Measurements from ENCODE around the gene CTNNA2. TPM values are rescaled to one million over a fixed set of nuclear protein-coding genes. Genes with fewer than 3 reads are reported as not detected.

The CTNNA2 gene
- total RNA-seq, 1 experiment from 2014 or later = 0.54 TPM

GRCh38 chr2:79780781-79781180, 267.9 kb downstream of the CTNNA2 start:
- ATAC-seq (no peak), DNase-seq (ENCODE audit: low read depth, low spot score) (no peak)
- H3K9me3 ChIP-seq (ENCODE audit: control insufficient read depth, insufficient read depth, low read depth, low read length) = no peaks in the 10 kb centered on the region
- H3K4me3 ChIP-seq (ENCODE audit: low read depth in 2 of 2, low read length in 2 of 2) = no peak overlapping the region
- no TSS peak for BruUV-seq (replicated peaks)
- no peaks in the 10 kb centered on the region for H3K36me3 ChIP-seq (ENCODE audit: control insufficient read depth, insufficient read depth, low read length)
- CTCF ChIA-PET = no interaction called here
- no peak overlapping the region for H3K27ac ChIP-seq (ENCODE audit: low read length)
- no peaks in the 10 kb centered on the region for H3K27me3 ChIP-seq (ENCODE audit: control insufficient read depth, insufficient read depth, low read length)
- in situ Hi-C loops (cut with HindIII; ENCODE audit: low pct_unique_long_range_greater_than_20kb, low sequenced_read_pairs) = no loop called here
- intact Hi-C loops (cut with micrococcal nuclease; ENCODE audit: unreplicated experiment) = no loop called here
- no peaks in the 10 kb centered on the region for H3K4me1 ChIP-seq (ENCODE audit: control insufficient read depth, insufficient read depth, low read length)
- TF ChIP-seq SIN3A (IDR thresholded peaks at IDR 0.05; ENCODE audit: borderline replicate concordance, insufficient read depth, low read depth, low read length) = no peak
- TF ChIP-seq REST (IDR thresholded peaks at IDR 0.05; ENCODE audit: insufficient read depth in 1 of 2, low read depth in 2 of 2, low read length in 1 of 2) = no peak
- no peak for TF ChIP-seq CTCF (IDR thresholded peaks at IDR 0.05)
- TF ChIP-seq POLR2AphosphoS5 (IDR thresholded peaks at IDR 0.05; ENCODE audit: low read depth, low read length) = no peak
- no peak for TF ChIP-seq TCF7L2 (IDR thresholded peaks at IDR 0.05; ENCODE audit: low read depth, low read length)
- POLR2A ChIA-PET = no interaction called here

GRCh38 chr2:79782576-79783452, 270.0 kb downstream of the CTNNA2 start:
- ATAC-seq = no peak
- intact Hi-C loops (cut with micrococcal nuclease; ENCODE audit: unreplicated experiment) (no loop called here), in situ Hi-C loops (cut with HindIII; ENCODE audit: low pct_unique_long_range_greater_than_20kb, low sequenced_read_pairs) (no loop called here)
- Histone ChIP-seq H3K27me3 (ENCODE audit: control insufficient read depth, insufficient read depth, low read length) (no peaks in the 10 kb centered on the region), H3K4me1 (ENCODE audit: control insufficient read depth, insufficient read depth, low read length) (no peaks in the 10 kb centered on the region), H3K4me3 (ENCODE audit: low read depth in 2 of 2, low read length in 2 of 2) (no peak overlapping the region), H3K27ac (ENCODE audit: low read length) (no peak overlapping the region), H3K36me3 (ENCODE audit: control insufficient read depth, insufficient read depth, low read length) (no peaks in the 10 kb centered on the region), H3K9me3 (ENCODE audit: control insufficient read depth, insufficient read depth, low read depth, low read length) (no peaks in the 10 kb centered on the region)
- CTCF ChIA-PET = no interaction called here
- POLR2A ChIA-PET = no interaction called here
- no TSS peak for BruUV-seq (replicated peaks)
- DNase-seq (ENCODE audit: low read depth, low spot score) = no peak
- TF ChIP-seq POLR2AphosphoS5 (IDR thresholded peaks at IDR 0.05; ENCODE audit: low read depth, low read length) (no peak), CTCF (IDR thresholded peaks at IDR 0.05) (no peak), REST (IDR thresholded peaks at IDR 0.05; ENCODE audit: insufficient read depth in 1 of 2, low read depth in 2 of 2, low read length in 1 of 2) (no peak), SIN3A (IDR thresholded peaks at IDR 0.05; ENCODE audit: borderline replicate concordance, insufficient read depth, low read depth, low read length) (no peak), TCF7L2 (IDR thresholded peaks at IDR 0.05; ENCODE audit: low read depth, low read length) (no peak)

Measured in Panc1 (cell line).